ENCODE results near the gene CDC20. TPM values are rescaled to one million over a fixed set of nuclear protein-coding genes. Genes with fewer than 3 reads are reported as not detected.

The CDC20 gene
- total and polyA plus RNA-seq, 8 donors = 1.8 to 31.4 (median 11.0) TPM

GRCh38 chr1:43381612-43382011, 22.8 kb downstream of the CDC20 start:
- Histone ChIP-seq H3K27ac (peak overlapping the region in 2 of 5 donors; percentile 4 to 44), H3K9me3 (no peaks in the 10 kb centered on the region), H3K4me1 (peaks cover 0 to 18% (median 11%) of the 10 kb centered on the region in 4 donors), H3K4me3 (no peak overlapping the region), H3K27me3 (no peaks in the 10 kb centered on the region), H3K36me3 (peaks cover 37 to 72% (median 65%) of the 10 kb centered on the region in 4 donors)
- TF ChIP-seq POLR2AphosphoS5 (IDR thresholded peaks at IDR 0.05) = no peak
- TF ChIP-seq POLR2A (IDR thresholded peaks at IDR 0.05) = no peak
- no peak for TF ChIP-seq CTCF (IDR thresholded peaks at IDR 0.05)
- TF ChIP-seq EP300 (IDR thresholded peaks at IDR 0.05) = no peak
- intact Hi-C loops (cut with DNase I; ENCODE audit: low total_unique reads) = no loop called here
- no peak for DNase-seq
- WGBS, 5 donors = 60 to 78% (median 75%) methylated on average over 3 of the region's 3 CpGs

GRCh38 chr1:43382027-43382779, 23.4 kb downstream of the CDC20 start:
- no peak overlapping the region for H3K4me3 ChIP-seq
- peak overlapping the region in 2 of 5 donors; percentile 25 to 44 for H3K27ac ChIP-seq
- H3K36me3 ChIP-seq = peaks cover 43 to 78% (median 71%) of the 10 kb centered on the region in 4 donors
- H3K9me3 ChIP-seq = no peaks in the 10 kb centered on the region
- intact Hi-C loops (cut with DNase I; ENCODE audit: low total_unique reads) = no loop called here
- DNase-seq = peak in 1 of 2 donors; percentile 49
- 42 to 59% (median 48%) methylated on average over 6 of the region's 6 CpGs for WGBS, 5 donors
- no peaks in the 10 kb centered on the region for H3K27me3 ChIP-seq
- peaks cover 0 to 23% (median 11%) of the 10 kb centered on the region in 4 donors for H3K4me1 ChIP-seq
- TF ChIP-seq CTCF (IDR thresholded peaks at IDR 0.05) (no peak), EP300 (IDR thresholded peaks at IDR 0.05) (no peak), POLR2A (IDR thresholded peaks at IDR 0.05) (no peak), POLR2AphosphoS5 (IDR thresholded peaks at IDR 0.05) (no peak)

- H3K36me3 ChIP-seq = peaks cover 45 to 76% (median 72%) of the 10 kb centered on the region in 4 donors
- WGBS, 5 donors = 70 to 92% (median 83%) methylated on average over 2 of the region's 2 CpGs
Measured at GRCh38 chr1:43383449-43383848, 24.7 kb downstream of the CDC20 start.

GRCh38 chr1:43386676-43387075, 27.9 kb downstream of the CDC20 start:
- 89 to 97% (median 94%) methylated on average over 6 of the region's 6 CpGs for WGBS, 5 donors
- intact Hi-C loops (cut with DNase I; ENCODE audit: low total_unique reads) = no loop called here

More at GRCh38 chr1:43383449-43383848, 24.7 kb downstream of the CDC20 start:
- peak in 1 of 7 experiments; percentile 29 for TF ChIP-seq CTCF (IDR thresholded peaks at IDR 0.05)
- TF ChIP-seq POLR2AphosphoS5 (IDR thresholded peaks at IDR 0.05) = no peak
- Histone ChIP-seq H3K27ac (no peak overlapping the region), H3K4me3 (no peak overlapping the region), H3K4me1 (peaks cover 11 to 36% (median 20%) of the 10 kb centered on the region in 4 donors), H3K27me3 (no peaks in the 10 kb centered on the region), H3K9me3 (no peaks in the 10 kb centered on the region)
- intact Hi-C loops (cut with DNase I; ENCODE audit: low total_unique reads) = no loop called here
- DNase-seq = peak in 1 of 2 donors; percentile 31

More at GRCh38 chr1:43386676-43387075, 27.9 kb downstream of the CDC20 start:
- Histone ChIP-seq H3K4me3 (no peak overlapping the region), H3K4me1 (peaks cover 29 to 56% (median 38%) of the 10 kb centered on the region in 4 donors), H3K36me3 (peaks cover 45 to 61% (median 60%) of the 10 kb centered on the region in 4 donors), H3K27me3 (no peaks in the 10 kb centered on the region), H3K9me3 (no peaks in the 10 kb centered on the region), H3K27ac (no peak overlapping the region)
- TF ChIP-seq POLR2AphosphoS5 (IDR thresholded peaks at IDR 0.05) (no peak), CTCF (IDR thresholded peaks at IDR 0.05) (no peak), EP300 (IDR thresholded peaks at IDR 0.05) (no peak), POLR2A (IDR thresholded peaks at IDR 0.05) (no peak)
- DNase-seq = no peak

Measured in stomach (tissue), 9 donors.